Activated T-cell treated with anti-CD3 and anti-CD28 coated beads, Interleukin-2, amount 50 U/mL, for 4 hours (primary cell): ENCODE measurements around the gene ROMO1. TPM values are rescaled to one million over a fixed set of nuclear protein-coding genes. Genes with fewer than 3 reads are reported as not detected.
"Not testable (repeated sequence)": the region's sequence is repeated elsewhere in the genome, so short reads cannot be mapped to it uniquely, and the experiment has no call there.

Experiments
- ATAC-seq, 2 donors: fragments of 200-7000 bp; cut with Tn5 transposase; one replicate each; pipeline ENCODE4 v1.10.0; 2021
- DNase-seq: peaks from one replicate; pipeline ENCODE4 v3.0.0-alpha.2; 2020
- H3K27me3 Mint-ChIP-seq: one replicate; pipeline ENCODE4 v1.8.0; 2021; ENCODE audit warnings: low read depth, mixed read lengths
- H3K36me3 Mint-ChIP-seq: one replicate; pipeline ENCODE4 v1.8.0; 2022; ENCODE audit warnings: mixed read lengths; ENCODE audit not compliant: insufficient read depth
- H3K4me1 Mint-ChIP-seq: one replicate; pipeline ENCODE4 v1.8.0; 2021; ENCODE audit warnings: low read depth, mixed read lengths
- H3K4me3 Mint-ChIP-seq: one replicate; pipeline ENCODE4 v1.8.0; 2021; ENCODE audit warnings: mild to moderate bottlenecking, moderate library complexity, mixed read lengths
- H3K9me3 Mint-ChIP-seq: one replicate; pipeline ENCODE4 v1.8.0; 2021; ENCODE audit warnings: mixed read lengths
- total RNA-seq, 3 donors: library from RNA; stranded (reverse); gene quantifications; one replicate each; pipeline ENCODE4 v1.2.1, GENCODE V29; 2021

ROMO1 gene
- total RNA-seq, 3 donors from 2014 or later: 160 to 171 (median 171) TPM

DNA sequence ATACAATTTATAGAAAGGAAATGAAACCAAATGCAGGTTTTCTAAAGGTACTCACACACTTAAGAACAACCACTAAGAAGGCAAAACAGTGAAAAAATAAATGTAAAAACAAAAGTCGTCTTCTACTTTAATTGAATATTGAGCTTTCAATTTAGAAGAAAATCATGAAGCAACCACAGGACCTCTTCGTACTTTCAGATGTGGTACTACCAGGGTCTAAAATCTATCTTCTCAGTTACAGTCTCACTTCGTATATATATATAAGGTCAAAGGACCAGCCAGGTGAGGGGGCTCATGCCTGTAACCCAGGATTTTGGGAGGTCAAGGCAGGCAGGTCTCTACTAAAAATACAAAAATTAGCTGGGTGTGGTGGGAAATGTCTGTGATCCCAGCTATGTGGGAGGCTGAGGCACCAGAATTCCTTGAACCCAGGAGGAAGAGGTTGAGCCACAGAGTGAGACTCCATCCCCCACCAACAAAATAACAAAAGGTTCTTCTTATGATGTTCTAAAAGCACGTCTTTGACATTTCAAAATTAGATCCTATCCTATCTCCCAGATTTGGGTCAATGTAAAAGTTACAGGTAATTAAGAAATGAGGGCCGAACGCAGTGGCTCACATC, 12.5 kb downstream of the ROMO1 start:
- DNase-seq (no peak), ATAC-seq (peak; percentile 64 to 77)
- peak overlapping the region; percentile 56 for H3K4me3 Mint-ChIP-seq
- peaks cover 50% of the 10 kb centered on the region for H3K4me1 Mint-ChIP-seq
- H3K36me3 Mint-ChIP-seq: peaks cover 47% of the 10 kb centered on the region
- H3K27me3 Mint-ChIP-seq: no peaks in the 10 kb centered on the region
- H3K9me3 Mint-ChIP-seq: no peaks in the 10 kb centered on the region

DNA sequence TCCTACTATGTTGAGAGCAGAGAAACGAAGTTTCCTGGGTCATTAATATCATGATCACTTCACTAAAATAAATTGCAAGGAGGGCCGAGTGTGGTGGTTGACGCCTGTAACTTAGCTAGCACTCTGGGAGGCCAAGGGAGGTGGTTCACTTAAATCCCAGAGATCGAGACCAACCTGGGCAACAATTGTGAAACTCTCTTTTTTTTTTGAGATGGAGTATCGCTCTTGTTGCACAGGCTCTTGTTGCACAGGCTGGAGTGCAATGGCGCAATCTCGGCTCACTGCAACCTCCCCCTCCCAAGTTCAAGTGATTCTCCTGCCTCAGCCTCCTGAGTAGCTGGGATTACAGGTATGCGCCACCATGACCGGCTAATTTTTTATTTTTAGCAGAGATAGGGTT, 13.9 kb downstream of the ROMO1 start:
- H3K27me3 Mint-ChIP-seq, ATAC-seq, H3K4me3 Mint-ChIP-seq, H3K9me3 Mint-ChIP-seq, DNase-seq: not testable (repeated sequence)
- Mint-ChIP-seq H3K36me3 (peaks cover 48% of the 10 kb centered on the region), H3K4me1 (peaks cover 55% of the 10 kb centered on the region)

DNA sequence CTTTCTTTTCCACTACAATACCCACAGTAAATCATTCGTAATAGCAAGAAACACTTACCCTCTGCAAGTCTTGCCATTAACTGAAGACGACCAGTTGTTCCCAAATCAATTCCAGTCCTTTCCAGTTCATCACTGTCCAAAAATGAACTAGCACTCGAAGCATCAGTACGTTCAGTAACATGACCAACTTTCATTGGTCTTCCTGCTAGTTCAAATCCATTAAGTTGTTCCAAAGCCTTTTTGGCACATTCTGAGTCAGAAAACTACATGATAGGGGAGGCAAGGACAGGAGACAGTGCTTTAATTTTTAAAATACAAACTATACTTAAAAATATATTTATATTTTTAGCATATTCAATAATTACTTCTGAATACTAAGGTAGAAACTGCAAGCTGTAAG, 14.9 kb downstream of the ROMO1 start:
- Mint-ChIP-seq H3K4me1 (peaks cover 56% of the 10 kb centered on the region), H3K36me3 (peaks cover 45% of the 10 kb centered on the region), H3K9me3 (no peaks in the 10 kb centered on the region), H3K27me3 (no peaks in the 10 kb centered on the region), H3K4me3 (no peak overlapping the region)
- ATAC-seq: no peak
- DNase-seq: no peak

DNA sequence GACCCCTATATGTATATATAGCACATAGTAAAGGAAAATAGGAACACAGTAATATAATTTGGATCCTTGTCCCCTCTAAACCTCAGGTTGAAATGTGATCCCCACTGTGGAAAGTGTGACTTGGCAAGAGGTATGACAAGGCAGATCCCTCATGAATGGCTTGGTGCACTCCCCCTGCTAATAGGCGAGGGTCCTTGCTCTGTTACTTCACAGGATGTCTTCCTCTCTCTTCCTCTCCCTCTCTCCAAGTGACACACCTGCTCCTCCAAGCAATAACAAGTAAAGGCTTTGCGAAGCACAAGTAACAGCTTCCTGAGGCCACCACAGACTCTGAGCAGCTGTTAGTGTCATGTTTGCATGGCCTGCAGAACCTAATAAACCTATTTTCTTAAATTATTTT, 16.4 kb downstream of the ROMO1 start:
- ATAC-seq: no peak
- Mint-ChIP-seq H3K36me3 (peaks cover 49% of the 10 kb centered on the region), H3K27me3 (no peaks in the 10 kb centered on the region), H3K4me3 (no peak overlapping the region), H3K4me1 (peaks cover 53% of the 10 kb centered on the region), H3K9me3 (no peaks in the 10 kb centered on the region)
- DNase-seq: no peak

DNA sequence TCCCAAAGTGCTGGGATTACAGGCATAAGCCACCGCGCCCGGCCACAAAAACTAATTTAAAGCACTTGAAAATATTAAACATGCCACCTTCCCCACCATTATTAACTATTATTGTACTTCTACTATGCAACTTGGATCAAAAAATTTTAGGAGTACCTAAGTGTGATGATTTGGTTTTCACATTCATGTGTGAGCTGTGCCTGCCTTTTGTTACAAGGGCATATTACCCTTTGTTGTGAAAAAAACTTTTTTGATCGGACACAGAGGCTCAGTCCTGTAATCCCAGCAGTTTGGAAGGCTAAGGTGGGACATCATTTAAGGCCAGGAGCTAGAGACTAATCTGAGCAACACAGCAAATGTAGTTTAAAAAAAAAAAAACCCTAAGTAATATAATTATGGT, 17.1 kb downstream of the ROMO1 start:
- Mint-ChIP-seq H3K4me1 (peaks cover 48% of the 10 kb centered on the region), H3K4me3 (no peak overlapping the region), H3K27me3 (no peaks in the 10 kb centered on the region), H3K9me3 (no peaks in the 10 kb centered on the region), H3K36me3 (peaks cover 43% of the 10 kb centered on the region)
- DNase-seq (no peak), ATAC-seq (no peak)

DNA sequence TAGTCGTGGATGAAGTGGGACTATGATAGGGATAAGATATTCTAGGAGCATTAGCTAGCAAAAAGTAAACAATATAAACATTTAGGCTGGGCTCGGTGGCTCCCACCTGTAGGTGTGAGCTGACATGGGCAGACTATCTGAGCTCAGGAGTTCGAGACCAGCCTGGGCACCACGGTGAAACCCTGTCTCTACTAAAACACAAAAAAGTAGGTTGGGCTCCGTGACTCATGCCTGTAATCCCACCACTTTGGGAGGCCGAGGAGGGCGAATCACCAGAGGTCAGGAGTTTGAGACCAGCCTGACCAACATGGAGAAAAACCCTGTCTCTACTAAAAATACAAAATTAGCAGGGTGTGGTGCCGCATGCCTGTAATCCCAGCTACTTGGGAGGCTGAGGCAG, 19.1 kb downstream of the ROMO1 start:
- peak in 1 of 2 donors; percentile 12 for ATAC-seq
- H3K4me3 Mint-ChIP-seq: not testable (repeated sequence)
- peaks cover 49% of the 10 kb centered on the region for H3K4me1 Mint-ChIP-seq

DNA sequence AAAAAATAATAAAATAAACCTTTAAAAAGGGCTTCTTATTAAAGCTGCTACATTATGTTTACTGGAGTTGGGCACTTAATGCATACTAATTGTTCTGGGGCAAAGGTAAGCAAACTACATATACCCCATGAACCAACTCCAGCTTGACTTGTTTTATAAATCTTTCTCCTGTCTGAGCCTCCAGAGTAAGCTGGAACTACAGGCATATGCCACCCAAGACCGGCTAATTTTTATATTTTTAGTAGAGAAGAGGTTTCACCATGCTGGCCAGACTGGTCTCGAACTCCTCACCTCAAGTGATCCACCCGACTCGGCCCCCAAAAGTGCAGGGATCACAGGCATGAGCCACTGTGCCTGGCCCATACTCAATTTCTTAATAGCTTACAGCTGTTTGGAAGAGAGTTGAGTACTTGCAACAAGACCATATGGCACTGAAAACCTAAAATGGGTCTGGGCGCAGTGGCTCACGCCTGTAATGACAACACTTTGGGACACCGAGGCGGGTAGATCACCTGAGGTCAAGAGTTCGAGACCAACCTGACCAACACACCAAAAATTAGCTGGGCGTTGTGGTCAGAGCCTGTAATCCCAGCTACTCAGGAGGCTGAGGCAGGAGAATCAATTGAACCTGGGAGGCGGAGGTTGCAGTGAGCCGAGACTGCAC, 19.9 kb downstream of the ROMO1 start:
- DNase-seq: no peak
- peaks cover 46% of the 10 kb centered on the region for H3K4me1 Mint-ChIP-seq

More for the DNA sequence above, 19.1 kb downstream of the ROMO1 start:
- not testable (repeated sequence) for DNase-seq, H3K27me3 Mint-ChIP-seq, H3K9me3 Mint-ChIP-seq
- H3K36me3 Mint-ChIP-seq: peaks cover 42% of the 10 kb centered on the region

DNA sequence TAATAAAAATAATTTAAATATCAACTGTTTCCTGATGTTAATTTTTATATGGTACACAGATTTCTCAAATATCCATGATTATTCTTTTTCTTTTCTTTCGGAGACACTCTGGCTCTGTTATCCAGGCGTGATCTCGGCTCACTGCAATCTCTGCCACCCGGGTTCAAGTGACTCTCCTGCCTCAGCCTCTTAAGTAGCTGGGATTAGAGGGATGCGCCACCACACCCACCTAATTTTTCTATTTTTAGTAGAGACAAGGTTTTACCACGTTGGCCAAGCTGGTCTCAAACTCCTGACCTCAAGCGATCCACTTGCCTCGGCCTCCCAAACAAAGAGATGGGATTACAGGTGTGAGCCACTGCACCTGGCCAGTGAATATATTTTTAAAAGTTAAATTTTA, 20.5 kb downstream of the ROMO1 start:
- DNase-seq: no peak
- H3K4me3 Mint-ChIP-seq: no peak overlapping the region
- H3K9me3 Mint-ChIP-seq: no peaks in the 10 kb centered on the region
- peaks cover 42% of the 10 kb centered on the region for H3K4me1 Mint-ChIP-seq
- ATAC-seq: no peak
- H3K27me3 Mint-ChIP-seq: no peaks in the 10 kb centered on the region
- peaks cover 41% of the 10 kb centered on the region for H3K36me3 Mint-ChIP-seq

More for the DNA sequence above, 19.9 kb downstream of the ROMO1 start:
- no peak overlapping the region for H3K4me3 Mint-ChIP-seq
- no peak for ATAC-seq
- peaks cover 40% of the 10 kb centered on the region for H3K36me3 Mint-ChIP-seq
- H3K27me3 Mint-ChIP-seq: no peaks in the 10 kb centered on the region
- H3K9me3 Mint-ChIP-seq: no peaks in the 10 kb centered on the region

DNA sequence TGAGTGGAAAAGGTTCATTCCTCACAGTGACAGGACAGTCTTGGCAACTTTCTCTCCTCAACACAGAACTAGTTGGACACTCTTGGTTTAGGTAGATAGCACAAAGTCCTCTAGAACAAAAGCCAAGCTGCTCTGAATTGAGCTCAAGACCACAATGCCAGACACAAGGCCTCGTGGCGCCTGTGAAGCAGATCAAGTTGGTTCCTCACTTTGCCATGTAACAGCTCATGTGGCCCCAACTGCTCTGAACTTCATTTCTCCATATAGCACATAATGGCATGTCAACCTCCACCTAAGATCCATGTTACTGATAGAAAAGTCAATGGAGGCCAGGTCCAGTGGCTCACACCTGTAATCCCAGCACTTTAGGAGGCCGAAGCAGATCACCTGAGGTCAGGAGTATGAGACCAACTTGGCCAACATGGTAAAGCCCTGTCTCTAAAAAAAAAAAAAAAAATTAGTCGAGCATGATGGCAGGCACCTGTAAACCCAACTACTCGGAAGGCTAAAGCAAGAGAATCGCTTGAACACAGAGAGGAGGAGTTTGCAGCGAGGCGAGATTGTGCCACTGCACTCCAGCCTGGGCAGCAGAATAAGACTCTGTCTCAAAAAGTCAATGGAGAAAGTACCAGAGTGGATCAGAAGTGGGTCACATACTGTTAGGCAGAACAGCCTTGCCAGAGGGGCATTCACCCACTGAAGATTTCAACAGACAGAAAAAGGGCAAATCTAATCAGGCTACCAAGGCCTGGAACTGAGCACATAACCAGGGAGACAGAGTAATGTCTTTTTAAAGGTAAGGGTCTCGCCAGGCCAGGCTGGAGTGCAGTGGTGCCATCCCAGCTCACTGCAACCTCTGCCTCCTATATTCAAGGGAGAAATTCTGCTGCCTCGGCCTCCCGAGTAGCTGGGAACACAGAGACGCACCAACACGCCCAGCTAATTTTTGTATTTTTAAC, 21.2 kb downstream of the ROMO1 start:
- peaks cover 41% of the 10 kb centered on the region for H3K36me3 Mint-ChIP-seq
- no peaks in the 10 kb centered on the region for H3K27me3 Mint-ChIP-seq
- no peaks in the 10 kb centered on the region for H3K9me3 Mint-ChIP-seq
- H3K4me1 Mint-ChIP-seq: peaks cover 43% of the 10 kb centered on the region
- no peak for DNase-seq
- ATAC-seq: no peak
- no peak overlapping the region for H3K4me3 Mint-ChIP-seq

DNA sequence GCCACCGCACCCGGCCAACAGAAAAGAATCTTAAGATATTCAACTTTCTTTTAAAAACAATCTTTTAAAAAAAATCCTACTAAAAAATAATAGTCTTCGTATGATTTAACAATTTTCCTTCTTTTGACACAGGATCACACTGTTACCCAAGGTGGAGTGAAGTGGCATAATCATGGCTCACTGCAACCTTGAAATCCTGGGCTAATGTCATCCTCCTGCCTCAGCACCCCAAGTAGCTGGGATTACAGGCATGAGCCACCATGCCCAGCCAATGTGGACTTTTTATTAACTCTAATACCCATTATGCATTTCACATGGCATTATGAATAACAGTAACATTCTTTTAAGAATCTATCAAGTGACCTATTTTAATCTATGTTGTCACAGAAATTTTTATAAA, 22.0 kb downstream of the ROMO1 start:
- H3K4me1 Mint-ChIP-seq: peaks cover 40% of the 10 kb centered on the region

DNA sequence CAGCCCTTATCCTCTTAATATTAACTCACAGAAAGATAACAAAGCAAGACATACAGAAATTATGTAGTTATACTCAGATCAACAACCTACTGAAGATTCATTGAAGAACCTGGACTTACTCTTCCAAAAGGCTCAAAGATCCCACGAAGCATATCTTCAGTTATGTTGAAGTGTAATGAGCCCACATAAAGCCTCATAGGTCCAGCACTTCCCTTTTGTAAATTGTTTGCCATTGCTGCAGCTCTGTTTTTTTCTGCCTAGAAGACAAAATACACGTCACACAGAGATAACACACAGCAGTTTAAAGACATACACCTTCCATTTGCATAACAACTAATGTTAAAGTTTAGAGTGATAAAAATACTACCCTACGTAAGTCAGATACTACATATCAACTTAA, 22.4 kb downstream of the ROMO1 start:
- no peak for DNase-seq
- H3K4me3 Mint-ChIP-seq: no peak overlapping the region
- no peak for ATAC-seq
- peaks cover 40% of the 10 kb centered on the region for H3K36me3 Mint-ChIP-seq
- H3K4me1 Mint-ChIP-seq: peaks cover 41% of the 10 kb centered on the region
- no peaks in the 10 kb centered on the region for H3K27me3 Mint-ChIP-seq
- H3K9me3 Mint-ChIP-seq: no peaks in the 10 kb centered on the region

More for the DNA sequence above, 22.0 kb downstream of the ROMO1 start:
- no peak for DNase-seq
- Mint-ChIP-seq H3K36me3 (peaks cover 38% of the 10 kb centered on the region), H3K4me3 (no peak overlapping the region), H3K9me3 (no peaks in the 10 kb centered on the region), H3K27me3 (no peaks in the 10 kb centered on the region)
- no peak for ATAC-seq

DNA sequence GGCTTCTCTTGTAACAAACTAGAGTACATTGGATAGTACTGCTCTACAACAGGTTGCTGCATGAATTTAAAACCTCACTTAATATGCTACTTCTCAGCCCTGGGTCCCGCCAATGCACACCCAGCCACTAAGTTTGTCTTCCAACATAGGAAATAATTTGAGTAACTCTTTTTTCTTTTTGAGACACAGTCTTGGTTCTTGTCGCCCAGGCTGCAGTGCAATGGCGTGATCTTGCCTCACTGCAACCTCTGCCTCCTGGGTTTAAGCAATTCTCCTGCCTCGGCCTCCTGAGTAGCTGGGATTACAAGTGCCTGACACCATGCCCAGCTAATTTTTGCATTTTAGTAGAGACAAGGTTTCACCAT, 24.1 kb downstream of the ROMO1 start:
- not testable (repeated sequence) for DNase-seq, H3K9me3 Mint-ChIP-seq, H3K27me3 Mint-ChIP-seq, ATAC-seq, H3K4me3 Mint-ChIP-seq
- H3K36me3 Mint-ChIP-seq: peaks cover 38% of the 10 kb centered on the region
- H3K4me1 Mint-ChIP-seq: peaks cover 39% of the 10 kb centered on the region

DNA sequence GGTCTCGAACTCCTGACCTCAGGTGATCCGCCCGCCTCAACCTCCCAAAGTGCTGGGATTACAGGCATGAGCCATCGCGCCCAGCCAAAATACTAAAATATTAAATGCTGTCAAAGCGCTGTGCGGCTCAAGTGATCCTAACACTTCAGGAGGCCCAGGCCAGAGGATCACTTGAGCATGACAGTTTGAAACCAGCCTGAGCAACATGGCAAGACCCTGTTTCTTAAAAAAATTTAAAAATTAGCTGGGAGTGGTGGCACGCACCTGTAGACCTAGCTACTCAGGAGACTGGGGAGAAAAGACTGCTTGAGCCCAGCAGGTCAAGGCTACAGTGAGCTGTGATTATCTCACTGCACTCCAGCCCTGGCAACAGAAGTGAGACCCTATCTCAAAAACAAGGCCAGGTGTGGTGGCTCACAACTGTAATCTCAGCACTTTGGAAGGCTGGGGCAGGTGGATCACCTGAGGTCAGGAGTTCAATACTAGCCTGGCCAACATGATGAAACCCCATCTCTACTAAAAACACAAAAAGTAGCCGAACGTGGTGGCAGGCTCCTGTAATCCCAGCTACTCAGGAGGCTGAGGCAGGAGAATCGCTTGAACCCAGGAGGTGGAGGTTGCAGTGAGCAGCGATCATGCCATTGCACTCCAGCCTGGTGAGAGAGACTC, 24.6 kb downstream of the ROMO1 start:
- not testable (repeated sequence) for ATAC-seq, H3K4me3 Mint-ChIP-seq, DNase-seq, H3K27me3 Mint-ChIP-seq, H3K9me3 Mint-ChIP-seq
- Mint-ChIP-seq H3K36me3 (peaks cover 38% of the 10 kb centered on the region), H3K4me1 (peaks cover 38% of the 10 kb centered on the region)
